Measurements from ENCODE around the gene SHE.

DNA sequence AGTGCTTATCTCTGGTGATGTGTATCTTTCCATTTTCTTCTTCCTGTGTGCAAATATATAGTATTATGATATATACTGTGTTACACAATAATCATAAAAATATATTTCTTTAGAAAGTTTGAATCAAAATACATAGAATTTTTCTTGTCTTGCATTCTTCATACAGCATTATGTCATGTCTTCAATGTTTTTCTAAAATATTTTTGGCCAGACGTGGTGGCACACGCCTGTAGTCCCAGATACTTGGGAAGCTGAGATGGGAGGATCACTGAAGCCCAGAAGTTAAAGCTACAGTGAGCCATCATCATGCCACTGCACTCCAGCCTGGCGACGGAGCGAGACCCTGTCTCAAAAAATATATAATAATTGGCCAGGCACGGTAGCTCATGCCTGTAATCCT is 55.4 kb downstream of the SHE start:
- TF ChIP-seq, protein P1, sequence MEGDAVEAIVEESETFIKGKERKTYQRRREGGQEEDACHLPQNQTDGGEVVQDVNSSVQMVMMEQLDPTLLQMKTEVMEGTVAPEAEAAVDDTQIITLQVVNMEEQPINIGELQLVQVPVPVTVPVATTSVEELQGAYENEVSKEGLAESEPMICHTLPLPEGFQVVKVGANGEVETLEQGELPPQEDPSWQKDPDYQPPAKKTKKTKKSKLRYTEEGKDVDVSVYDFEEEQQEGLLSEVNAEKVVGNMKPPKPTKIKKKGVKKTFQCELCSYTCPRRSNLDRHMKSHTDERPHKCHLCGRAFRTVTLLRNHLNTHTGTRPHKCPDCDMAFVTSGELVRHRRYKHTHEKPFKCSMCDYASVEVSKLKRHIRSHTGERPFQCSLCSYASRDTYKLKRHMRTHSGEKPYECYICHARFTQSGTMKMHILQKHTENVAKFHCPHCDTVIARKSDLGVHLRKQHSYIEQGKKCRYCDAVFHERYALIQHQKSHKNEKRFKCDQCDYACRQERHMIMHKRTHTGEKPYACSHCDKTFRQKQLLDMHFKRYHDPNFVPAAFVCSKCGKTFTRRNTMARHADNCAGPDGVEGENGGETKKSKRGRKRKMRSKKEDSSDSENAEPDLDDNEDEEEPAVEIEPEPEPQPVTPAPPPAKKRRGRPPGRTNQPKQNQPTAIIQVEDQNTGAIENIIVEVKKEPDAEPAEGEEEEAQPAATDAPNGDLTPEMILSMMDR (conservative IDR thresholded peaks at IDR 0.05 in 1 of 2, IDR thresholded peaks at IDR 0.05 in 1 of 2; ENCODE audit: extremely low read depth in 1 of 2, insufficient read depth in 1 of 2, low read depth in 1 of 2, low read length in 2 of 2): no peak
- TF ChIP-seq EZH2 (IDR thresholded peaks at IDR 0.05; ENCODE audit: borderline replicate concordance, low read length): no peak

All from mammary epithelial cell (primary cell).